CD4-positive, alpha-beta T cell treated with Interleukin-1 beta for 1 hour (primary cell): ENCODE results near the gene LINC01488.

ENCODE experiments used
- DNase-seq, 2 donors: peaks; one replicate each; pipeline ENCODE4 v3.0.0-alpha.2; 2020 to 2022

Gene LINC01488

GRCh38 chr11:69494851-69495250, 13.4 kb downstream of the LINC01488 start:
- no peak for DNase-seq

- no peak for DNase-seq
Measured at GRCh38 chr11:69495441-69496201, 14.2 kb downstream of the LINC01488 start.

GRCh38 chr11:69496202-69496557, 14.7 kb downstream of the LINC01488 start:
- DNase-seq, result no peak

- DNase-seq, result no peak
Measured at GRCh38 chr11:69496631-69497220, 15.3 kb downstream of the LINC01488 start.

- DNase-seq, result no peak
Measured at GRCh38 chr11:69497221-69497787, 15.8 kb downstream of the LINC01488 start.

- DNase-seq, result no peak
Measured at GRCh38 chr11:69498614-69499175, 17.2 kb downstream of the LINC01488 start.

GRCh38 chr11:69499186-69499917, 17.9 kb downstream of the LINC01488 start:
- DNase-seq, result no peak

- no peak for DNase-seq
Measured at GRCh38 chr11:69499918-69500284, 18.4 kb downstream of the LINC01488 start.

- DNase-seq, result no peak
Measured at GRCh38 chr11:69500285-69501120, 19.0 kb downstream of the LINC01488 start.

- DNase-seq, result no peak
Measured at GRCh38 chr11:69501121-69501489, 19.6 kb downstream of the LINC01488 start.

GRCh38 chr11:69501891-69502860, 20.7 kb downstream of the LINC01488 start:
- no peak for DNase-seq

- no peak for DNase-seq
Measured at GRCh38 chr11:69504127-69504526, 22.7 kb downstream of the LINC01488 start.

GRCh38 chr11:69504576-69505335, 23.3 kb downstream of the LINC01488 start:
- no peak for DNase-seq

GRCh38 chr11:69508974-69509373, 27.5 kb downstream of the LINC01488 start:
- DNase-seq, result no peak

GRCh38 chr11:69509381-69509780, 27.9 kb downstream of the LINC01488 start:
- no peak for DNase-seq

- no peak for DNase-seq
Measured at GRCh38 chr11:69509846-69510390, 28.5 kb downstream of the LINC01488 start.

- DNase-seq, result no peak
Measured at GRCh38 chr11:69510471-69511357, 29.3 kb downstream of the LINC01488 start.

- no peak for DNase-seq
Measured at GRCh38 chr11:69511358-69512055, 30.0 kb downstream of the LINC01488 start.
